Stimulated activated naive CD4-positive, alpha-beta T cell (primary cell): Measurements from ENCODE around the gene GTF3C4.

Source experiments
- DNase-seq, 6 experiments: peaks; one replicate each; lab custom pipeline; 2025; lab: John Stamatoyannopoulos, UW

The GTF3C4 gene, protein sequence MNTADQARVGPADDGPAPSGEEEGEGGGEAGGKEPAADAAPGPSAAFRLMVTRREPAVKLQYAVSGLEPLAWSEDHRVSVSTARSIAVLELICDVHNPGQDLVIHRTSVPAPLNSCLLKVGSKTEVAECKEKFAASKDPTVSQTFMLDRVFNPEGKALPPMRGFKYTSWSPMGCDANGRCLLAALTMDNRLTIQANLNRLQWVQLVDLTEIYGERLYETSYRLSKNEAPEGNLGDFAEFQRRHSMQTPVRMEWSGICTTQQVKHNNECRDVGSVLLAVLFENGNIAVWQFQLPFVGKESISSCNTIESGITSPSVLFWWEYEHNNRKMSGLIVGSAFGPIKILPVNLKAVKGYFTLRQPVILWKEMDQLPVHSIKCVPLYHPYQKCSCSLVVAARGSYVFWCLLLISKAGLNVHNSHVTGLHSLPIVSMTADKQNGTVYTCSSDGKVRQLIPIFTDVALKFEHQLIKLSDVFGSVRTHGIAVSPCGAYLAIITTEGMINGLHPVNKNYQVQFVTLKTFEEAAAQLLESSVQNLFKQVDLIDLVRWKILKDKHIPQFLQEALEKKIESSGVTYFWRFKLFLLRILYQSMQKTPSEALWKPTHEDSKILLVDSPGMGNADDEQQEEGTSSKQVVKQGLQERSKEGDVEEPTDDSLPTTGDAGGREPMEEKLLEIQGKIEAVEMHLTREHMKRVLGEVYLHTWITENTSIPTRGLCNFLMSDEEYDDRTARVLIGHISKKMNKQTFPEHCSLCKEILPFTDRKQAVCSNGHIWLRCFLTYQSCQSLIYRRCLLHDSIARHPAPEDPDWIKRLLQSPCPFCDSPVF

GRCh38 chr9:132670457-132671391 is at the start of gene GTF3C4:
Gene GTF3C4 (plus strand): TSS chr9:132670464. CDS start chr9:132670599, 135 bp downstream.
- peak in 5 of 6 experiments; percentile 33 to 74 (median 58) for DNase-seq

DNA sequence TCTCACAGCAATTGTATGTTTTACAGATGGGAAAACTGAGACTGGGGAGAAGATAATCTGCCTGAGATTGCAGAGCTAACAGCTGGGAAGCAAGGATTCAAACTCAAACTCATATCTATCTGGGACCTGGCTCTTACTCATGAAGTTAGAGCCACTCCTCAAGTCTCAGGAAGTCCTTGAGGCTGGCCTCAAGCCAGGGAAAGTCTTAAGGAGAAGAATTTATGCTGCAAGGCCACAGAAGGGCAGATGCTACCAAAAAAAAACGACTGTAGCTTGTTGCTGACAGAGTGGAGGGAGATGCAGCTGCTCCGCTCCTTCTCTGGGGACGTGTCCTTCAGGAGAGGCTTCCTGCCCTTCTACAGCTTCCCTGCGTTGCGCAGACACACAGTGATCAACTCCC is 48.1 kb upstream of the GTF3C4 start:
- no peak for DNase-seq

DNA sequence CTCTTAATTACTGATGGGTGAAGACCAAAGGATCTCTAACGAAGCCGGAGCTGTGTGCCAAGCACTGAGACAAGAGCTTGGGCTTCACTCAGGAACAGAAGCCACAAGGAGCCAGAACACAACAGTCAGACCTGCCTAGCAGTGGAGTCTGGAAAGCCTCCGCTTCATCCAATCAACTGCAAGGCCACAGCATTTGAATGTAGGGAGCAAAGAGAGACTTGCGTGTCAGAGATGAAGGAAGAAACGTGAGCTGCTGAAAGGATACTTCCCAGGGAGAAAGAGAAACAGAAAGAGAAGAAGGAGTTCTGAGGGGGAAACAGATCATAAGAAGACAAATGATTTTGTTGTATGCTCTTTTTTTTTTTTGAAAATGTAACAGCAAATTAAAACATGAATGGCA is 44.0 kb upstream of the GTF3C4 start:
- DNase-seq: no peak

DNA sequence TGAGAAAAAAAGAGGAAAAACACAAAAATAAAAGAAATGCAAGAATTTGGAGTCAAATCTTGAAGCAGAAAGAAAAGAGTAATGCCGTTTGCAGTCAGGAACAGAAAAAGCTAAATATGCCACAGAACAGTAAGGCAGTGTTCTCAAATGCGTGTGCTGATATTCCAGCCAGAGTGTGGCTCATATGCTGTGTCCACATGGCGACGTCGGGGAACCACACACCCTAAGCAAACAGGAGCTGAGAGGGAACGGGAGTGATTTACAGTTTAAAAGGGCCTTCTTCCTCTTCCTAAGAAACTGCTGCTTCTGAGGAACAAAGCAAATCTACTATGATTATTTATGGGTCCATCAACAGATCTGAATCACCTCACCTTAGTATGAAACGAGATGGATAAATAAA is 43.2 kb upstream of the GTF3C4 start:
- no peak for DNase-seq

DNA sequence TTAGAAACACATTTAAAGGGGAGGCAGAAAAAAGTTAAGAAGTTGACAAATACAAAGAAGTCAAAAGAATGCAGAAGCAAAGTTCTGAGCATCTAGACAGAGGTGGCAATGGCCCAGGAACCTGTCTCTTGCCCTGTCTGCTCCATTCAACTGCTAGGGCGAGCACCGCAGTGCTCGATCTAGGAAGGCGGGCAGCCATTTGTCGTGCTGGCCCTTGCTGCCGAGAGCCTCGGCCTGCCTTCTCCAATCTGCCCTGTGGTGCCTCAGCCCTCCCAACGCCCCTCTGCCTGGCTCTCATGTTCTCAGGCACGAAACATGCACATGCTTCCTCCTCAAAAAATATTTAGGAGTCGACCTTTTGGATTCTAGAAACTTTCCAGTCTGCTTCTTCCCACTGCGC is 42.7 kb upstream of the GTF3C4 start:
- DNase-seq: no peak

DNA sequence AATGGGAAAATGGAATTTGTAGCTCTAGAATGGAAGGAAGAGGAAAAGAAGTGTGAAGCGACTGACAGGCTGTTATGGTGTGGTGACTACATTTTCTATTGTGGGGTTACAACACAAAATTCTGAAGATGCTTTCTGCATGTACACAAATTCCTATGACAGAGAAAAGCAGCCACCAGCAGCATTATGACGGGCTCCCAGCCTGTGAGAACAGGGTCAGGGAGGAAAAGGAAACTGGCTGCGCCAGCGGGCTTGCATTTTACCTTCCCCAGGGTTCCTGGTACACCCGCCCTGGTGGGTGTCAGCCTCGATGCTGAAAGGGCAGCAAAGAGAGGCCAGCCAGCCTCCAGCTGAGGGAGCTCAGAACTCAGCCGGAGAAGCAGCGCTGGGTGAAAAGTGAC is 41.5 kb upstream of the GTF3C4 start:
- no peak for DNase-seq

DNA sequence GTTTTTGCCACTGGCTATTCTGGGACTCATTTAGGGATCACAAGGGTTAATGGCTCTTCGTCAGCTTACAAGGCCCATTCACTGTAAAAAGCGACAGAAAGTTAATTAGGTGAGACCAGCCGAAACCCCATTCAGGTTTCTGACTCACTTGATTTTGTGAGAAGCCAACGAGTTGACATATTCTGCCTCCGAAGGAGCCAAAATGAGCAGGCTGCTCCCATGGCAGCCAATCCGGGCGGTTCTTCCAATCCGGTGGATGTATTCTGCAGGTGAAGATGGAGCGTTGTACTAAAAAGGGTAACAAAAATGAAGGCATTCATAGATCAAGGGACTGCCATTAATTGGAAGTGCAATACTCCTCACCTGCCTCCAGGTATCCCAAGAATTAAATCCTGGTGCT is 40.1 kb upstream of the GTF3C4 start:
- DNase-seq: no peak

- no peak for DNase-seq
Observed at GRCh38 chr9:132630811-132631210, 39.5 kb upstream of the GTF3C4 start.

GRCh38 chr9:132631280-132631679 is 39.0 kb upstream of the GTF3C4 start:
- no peak for DNase-seq

DNA sequence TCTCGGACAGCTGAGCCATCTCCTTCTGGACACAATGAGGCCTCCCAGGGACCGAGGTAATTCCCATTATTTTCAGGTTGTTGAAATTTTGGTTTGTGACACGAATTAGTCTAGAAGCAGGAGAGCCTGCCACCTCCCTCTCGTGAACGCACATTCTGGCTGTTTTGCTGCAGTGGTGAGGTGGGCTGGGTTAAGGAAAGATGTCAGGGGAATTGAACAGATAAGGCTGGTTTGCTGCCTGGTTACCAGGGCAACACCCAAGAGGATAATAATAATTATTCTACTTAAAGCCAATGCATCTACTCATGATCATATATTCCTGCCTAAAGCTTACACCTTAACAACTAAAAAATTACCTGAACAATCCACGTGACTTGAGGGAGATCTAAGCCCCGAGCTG is 38.6 kb upstream of the GTF3C4 start:
- DNase-seq: no peak

- no peak for DNase-seq
Observed at GRCh38 chr9:132632413-132633129, 37.7 kb upstream of the GTF3C4 start.

- no peak for DNase-seq
Observed at GRCh38 chr9:132634327-132634726, 35.9 kb upstream of the GTF3C4 start.

DNA sequence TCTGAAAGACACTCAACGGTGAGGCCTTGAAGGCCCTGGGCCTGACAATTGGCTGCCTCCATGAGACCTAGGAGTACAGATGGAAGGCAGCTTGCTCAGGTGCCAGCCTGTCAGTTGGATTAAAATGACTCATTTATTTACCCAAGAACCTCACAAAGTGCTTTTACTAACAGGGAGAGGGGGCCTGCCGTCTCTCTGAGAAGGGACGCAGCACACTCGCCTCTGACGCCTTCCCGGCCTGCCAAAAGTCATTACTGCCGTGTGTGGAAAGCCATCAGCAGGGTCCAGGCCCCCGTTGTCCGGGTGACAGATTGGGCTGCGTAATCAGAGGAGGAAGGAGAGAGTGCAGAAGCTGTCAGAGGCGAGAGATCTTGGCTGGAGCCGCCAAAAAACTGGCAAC is 32.9 kb upstream of the GTF3C4 start:
- DNase-seq: no peak

DNA sequence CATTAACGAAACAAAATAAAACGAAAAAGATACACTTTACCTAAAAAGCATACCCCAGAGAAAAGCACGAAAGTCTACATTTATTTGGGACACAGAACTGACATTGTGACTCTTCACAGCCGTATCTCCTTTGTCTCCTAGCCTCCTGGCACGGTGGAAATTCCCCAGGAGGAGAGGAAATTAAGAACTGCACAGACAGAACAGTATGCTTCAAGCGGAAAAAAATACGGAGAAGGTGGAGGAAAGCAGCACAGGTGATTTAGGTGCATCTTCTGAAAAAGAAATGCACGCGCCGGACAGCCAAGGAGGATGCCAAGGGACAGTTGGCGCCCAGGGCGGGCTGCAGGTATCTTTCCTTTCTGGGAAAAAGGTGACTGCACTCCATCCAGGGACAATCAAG is 32.5 kb upstream of the GTF3C4 start:
- no peak for DNase-seq

GRCh38 chr9:132638240-132638639 is 32.0 kb upstream of the GTF3C4 start:
- DNase-seq: no peak

DNA sequence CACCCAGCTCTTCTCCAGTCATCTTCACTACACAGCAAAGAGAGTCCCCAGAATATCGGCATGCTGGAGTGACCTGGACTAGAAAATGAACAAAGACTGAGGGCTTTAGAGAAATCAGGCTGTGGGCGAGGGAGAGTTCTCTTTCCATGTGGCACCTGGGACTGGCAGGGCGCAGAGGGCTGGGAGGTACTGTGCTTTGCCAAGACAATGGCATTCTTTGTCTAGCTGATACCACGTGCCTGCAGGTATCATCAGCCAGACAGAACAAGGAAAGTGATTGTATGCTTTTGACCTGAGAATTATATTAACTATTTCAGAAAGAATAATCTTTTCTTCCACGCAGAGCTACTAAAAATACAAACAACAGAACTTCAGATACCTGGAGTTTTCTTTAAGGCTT is 30.9 kb upstream of the GTF3C4 start:
- no peak for DNase-seq

GRCh38 chr9:132641216-132641615 is 29.0 kb upstream of the GTF3C4 start:
- DNase-seq: no peak

- no peak for DNase-seq
Observed at GRCh38 chr9:132644251-132644650, 26.0 kb upstream of the GTF3C4 start.

GRCh38 chr9:132645306-132645705 is 25.0 kb upstream of the GTF3C4 start:
- no peak for DNase-seq

GRCh38 chr9:132645711-132646110 is 24.6 kb upstream of the GTF3C4 start:
- no peak for DNase-seq

DNA sequence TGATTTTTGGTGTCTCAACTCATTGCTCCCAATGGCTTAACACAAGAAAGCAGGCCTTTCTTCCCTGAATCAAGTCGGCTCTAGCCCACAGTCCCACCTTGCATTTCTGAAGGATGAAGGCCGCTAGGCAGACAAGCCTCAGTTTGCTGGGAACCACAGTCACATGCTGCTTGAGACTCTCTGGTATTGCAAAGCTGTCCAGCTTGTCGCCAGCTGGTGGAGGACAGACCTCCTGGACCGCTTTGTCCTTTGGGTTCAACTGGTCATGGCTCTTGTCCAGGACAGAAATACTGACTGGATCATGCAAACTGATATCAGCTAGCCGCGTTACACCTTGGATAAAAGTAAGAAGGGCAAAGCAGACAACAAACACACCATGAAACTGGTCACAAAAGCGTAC is 23.5 kb upstream of the GTF3C4 start:
- DNase-seq: no peak

GRCh38 chr9:132647355-132647754 is 22.9 kb upstream of the GTF3C4 start:
- DNase-seq: no peak
